GM19035 (cell line): Measurements from ENCODE around the gene SULF2.
"Not testable (repeated sequence)": the region's sequence is repeated elsewhere in the genome, so short reads cannot be mapped to it uniquely, and the experiment has no call there.

Experiments
- ATAC-seq: cut with Tn5 transposase; IDR thresholded peaks from one replicate; pipeline ENCODE4 v1.9.1; 2021; ENCODE audit not compliant: unreplicated experiment

The SULF2 gene

GRCh38 chr20:47785311-47785853 lies at the start of gene SULF2:
Gene SULF2, minus strand, starts transcription at chr20:47785481. Its CDS starts 28,118 bp downstream, at chr20:47757363.
- ATAC-seq, result no peak

GRCh38 chr20:47831675-47832074 lies 46.4 kb upstream of the SULF2 start:
- ATAC-seq, result not testable (repeated sequence)

GRCh38 chr20:47826716-47827115 lies 41.4 kb upstream of the SULF2 start:
- ATAC-seq, result not testable (repeated sequence)

- ATAC-seq, result not testable (repeated sequence)
Measured at GRCh38 chr20:47826006-47826405, 40.7 kb upstream of the SULF2 start.

- no peak for ATAC-seq
Measured at GRCh38 chr20:47825011-47825762, 39.9 kb upstream of the SULF2 start.

- ATAC-seq, result not testable (repeated sequence)
Measured at GRCh38 chr20:47823941-47824340, 38.7 kb upstream of the SULF2 start.

- ATAC-seq, result no peak
Measured at GRCh38 chr20:47821481-47822100, 36.3 kb upstream of the SULF2 start.

GRCh38 chr20:47818996-47819609 lies 33.8 kb upstream of the SULF2 start:
- no peak for ATAC-seq

- no peak for ATAC-seq
Measured at GRCh38 chr20:47818466-47818865, 33.2 kb upstream of the SULF2 start.

- no peak for ATAC-seq
Measured at GRCh38 chr20:47818016-47818415, 32.7 kb upstream of the SULF2 start.

- ATAC-seq, result no peak
Measured at GRCh38 chr20:47817573-47817972, 32.3 kb upstream of the SULF2 start.

GRCh38 chr20:47816487-47817451 lies 31.5 kb upstream of the SULF2 start:
- no peak for ATAC-seq

- ATAC-seq, result no peak
Measured at GRCh38 chr20:47815866-47816265, 30.6 kb upstream of the SULF2 start.

- no peak for ATAC-seq
Measured at GRCh38 chr20:47815416-47815806, 30.1 kb upstream of the SULF2 start.

GRCh38 chr20:47814632-47815415 lies 29.5 kb upstream of the SULF2 start:
- no peak for ATAC-seq

GRCh38 chr20:47810721-47811347 lies 25.6 kb upstream of the SULF2 start:
- ATAC-seq, result no peak

- no peak for ATAC-seq
Measured at GRCh38 chr20:47810116-47810677, 24.9 kb upstream of the SULF2 start.

- ATAC-seq, result no peak
Measured at GRCh38 chr20:47809161-47809960, 24.1 kb upstream of the SULF2 start.
